Prostate gland (tissue), 2 donors: ENCODE data around the gene SP9. TPM values are rescaled to one million over a fixed set of nuclear protein-coding genes. Genes with fewer than 3 reads are reported as not detected.

Experiments used
- DNase-seq: peaks from one replicate; pipeline ENCODE4 v3.0.0-alpha.2; 2019; ENCODE audit warnings: low spot score
- H3K27ac ChIP-seq, 2 donors: fragments of 200-600 bp; sonication (generic); 2 replicates each; pipeline ENCODE4 v1.5.1; 2017 to 2019
- H3K27me3 ChIP-seq: fragments of 200-600 bp; sonication (generic); replicated peaks from 2 replicates; pipeline ENCODE4 v1.5.1; 2019; ENCODE audit not compliant: insufficient read depth
- H3K36me3 ChIP-seq, 2 donors: fragments of 200-600 bp; sonication (generic); 1 replicate in 1 of 2; 2 replicates in 1 of 2; pipeline versions ENCODE4 v1.5.1 to v1.8.1; 2017 to 2019
- H3K4me1 ChIP-seq: fragments of 200-600 bp; sonication (generic); replicated peaks from 2 replicates; pipeline ENCODE4 v1.5.1; 2019
- H3K4me3 ChIP-seq, 2 donors: fragments of 200-600 bp; sonication (generic); 2 replicates each; pipeline ENCODE4 v1.5.1; 2017 to 2019
- H3K9me3 ChIP-seq: fragments of 200-600 bp; sonication (generic); 2 replicates; pipeline ENCODE4 v1.5.1; 2017
- POLR2A ChIP-seq: fragments of 450-650 bp; IDR thresholded peaks from one replicate; pipeline ENCODE4 v1.6.1; 2016; ENCODE audit warnings: antibody characterized with exemption, mild to moderate bottlenecking
- POLR2AphosphoS5 ChIP-seq: sonication (generic); formaldehyde crosslinking; IDR thresholded peaks from one replicate; pipeline ENCODE4 v1.6.1; 2017; ENCODE audit warnings: antibody characterized with exemption
- WGBS: methylation state at CpG from one replicate; pipeline ENCODE4 v1.1.5; 2018; 5-methylcytosine and 5-hydroxymethylcytosine counted together
- intact Hi-C: fragments of 100-400 bp; cut with DNase I; formaldehyde crosslinking; loops from one replicate; pipeline ENCODE4 v1.14.2; 2022
- total RNA-seq, 2 donors: library from RNA; depleted of rRNA; stranded (reverse); fragments of >200 nt; gene quantifications; one replicate each; pipeline ENCODE4 v1.1.0, GENCODE V29; 2016
- TF ChIP-seq, protein P1 (sequence below), 4 experiments: fragments of 200-600 bp in 2 of 4; fragments of 450-650 bp in 2 of 4; sonication (generic) in 2 of 4; IDR thresholded peaks; 1 replicate in 3 of 4; 2 replicates in 1 of 4; pipeline ENCODE4 v1.5.1; 2016 to 2019; ENCODE audit warnings: antibody characterized with exemption in 4 of 4, mild to moderate bottlenecking in 2 of 4, moderate library complexity in 2 of 4

SP9 gene
- total RNA-seq, 2 donors from 2014 or later = 0.40 TPM; not detected in 1

DNA sequence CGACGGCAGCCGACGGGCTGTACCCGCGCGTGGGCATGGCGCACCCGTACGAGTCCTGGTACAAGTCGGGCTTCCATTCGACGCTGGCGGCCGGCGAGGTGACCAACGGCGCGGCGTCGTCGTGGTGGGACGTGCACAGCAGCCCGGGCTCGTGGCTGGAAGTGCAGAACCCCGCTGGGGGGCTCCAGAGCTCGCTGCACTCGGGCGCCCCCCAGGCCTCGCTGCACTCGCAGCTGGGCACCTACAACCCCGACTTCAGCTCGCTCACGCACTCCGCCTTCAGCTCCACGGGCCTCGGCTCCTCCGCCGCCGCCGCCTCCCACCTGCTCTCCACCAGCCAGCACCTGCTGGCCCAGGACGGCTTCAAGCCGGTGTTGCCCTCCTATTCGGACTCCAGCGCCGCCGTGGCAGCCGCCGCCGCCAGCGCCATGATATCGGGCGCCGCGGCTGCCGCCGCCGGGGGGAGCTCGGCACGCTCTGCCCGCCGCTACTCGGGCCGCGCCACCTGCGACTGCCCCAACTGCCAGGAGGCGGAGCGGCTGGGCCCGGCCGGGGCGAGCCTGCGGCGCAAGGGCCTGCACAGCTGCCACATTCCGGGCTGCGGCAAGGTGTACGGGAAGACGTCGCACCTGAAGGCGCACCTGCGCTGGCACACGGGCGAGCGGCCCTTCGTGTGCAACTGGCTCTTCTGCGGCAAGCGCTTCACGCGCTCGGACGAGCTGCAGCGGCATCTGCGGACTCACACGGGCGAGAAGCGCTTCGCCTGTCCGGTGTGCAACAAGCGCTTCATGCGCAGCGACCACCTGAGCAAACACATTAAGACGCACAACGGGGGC, 2.0 kb downstream of the SP9 start:
- WGBS = 2% methylated on average over 62 of the region's 102 CpGs

DNA sequence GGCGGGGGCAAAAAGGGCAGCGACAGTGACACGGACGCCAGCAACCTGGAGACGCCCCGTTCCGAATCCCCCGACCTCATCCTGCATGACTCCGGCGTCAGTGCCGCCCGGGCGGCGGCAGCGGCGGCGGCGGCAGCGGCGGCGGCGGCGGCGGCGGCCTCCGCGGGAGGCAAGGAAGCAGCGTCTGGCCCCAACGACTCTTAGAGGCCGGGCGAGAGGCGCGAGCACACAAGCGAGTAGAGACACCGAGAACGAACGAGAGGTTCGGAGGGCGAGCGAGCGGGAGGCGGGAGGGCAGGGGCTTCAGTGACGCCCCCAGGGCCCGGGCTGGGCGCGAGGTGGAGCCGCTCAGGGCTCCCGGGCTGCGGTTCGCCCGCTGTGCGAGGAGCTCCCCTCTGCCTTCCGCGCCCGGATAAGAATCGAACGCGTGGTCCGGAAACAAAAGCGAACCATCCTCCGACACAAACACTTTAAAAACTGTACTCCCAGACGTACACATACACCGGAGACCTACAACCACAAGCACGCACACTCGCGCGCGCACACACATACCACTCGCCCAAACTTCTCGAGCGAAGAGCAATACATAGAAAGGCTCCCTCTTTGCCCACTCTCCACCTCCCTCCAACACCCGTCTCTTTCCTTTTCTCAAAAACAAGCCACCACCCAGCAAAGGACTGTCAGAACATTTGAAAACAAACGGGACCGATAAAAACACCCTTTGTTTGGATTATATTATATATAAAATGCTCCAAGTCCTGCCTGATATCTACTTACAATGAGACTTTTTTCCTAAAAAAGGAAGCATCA, 2.8 kb downstream of the SP9 start:
- 4% methylated on average over 71 of the region's 74 CpGs for WGBS
- H3K4me3 ChIP-seq = no peak overlapping the region
- TF ChIP-seq POLR2AphosphoS5 (no peak), POLR2A (no peak)
- TF ChIP-seq, protein P1, sequence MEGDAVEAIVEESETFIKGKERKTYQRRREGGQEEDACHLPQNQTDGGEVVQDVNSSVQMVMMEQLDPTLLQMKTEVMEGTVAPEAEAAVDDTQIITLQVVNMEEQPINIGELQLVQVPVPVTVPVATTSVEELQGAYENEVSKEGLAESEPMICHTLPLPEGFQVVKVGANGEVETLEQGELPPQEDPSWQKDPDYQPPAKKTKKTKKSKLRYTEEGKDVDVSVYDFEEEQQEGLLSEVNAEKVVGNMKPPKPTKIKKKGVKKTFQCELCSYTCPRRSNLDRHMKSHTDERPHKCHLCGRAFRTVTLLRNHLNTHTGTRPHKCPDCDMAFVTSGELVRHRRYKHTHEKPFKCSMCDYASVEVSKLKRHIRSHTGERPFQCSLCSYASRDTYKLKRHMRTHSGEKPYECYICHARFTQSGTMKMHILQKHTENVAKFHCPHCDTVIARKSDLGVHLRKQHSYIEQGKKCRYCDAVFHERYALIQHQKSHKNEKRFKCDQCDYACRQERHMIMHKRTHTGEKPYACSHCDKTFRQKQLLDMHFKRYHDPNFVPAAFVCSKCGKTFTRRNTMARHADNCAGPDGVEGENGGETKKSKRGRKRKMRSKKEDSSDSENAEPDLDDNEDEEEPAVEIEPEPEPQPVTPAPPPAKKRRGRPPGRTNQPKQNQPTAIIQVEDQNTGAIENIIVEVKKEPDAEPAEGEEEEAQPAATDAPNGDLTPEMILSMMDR (IDR thresholded peaks at IDR 0.05) = no peak
- intact Hi-C loops = no loop called here
- H3K27me3 ChIP-seq = peaks cover 77% of the 10 kb centered on the region
- no peaks in the 10 kb centered on the region for H3K36me3 ChIP-seq
- DNase-seq = no peak
- no peaks in the 10 kb centered on the region for H3K9me3 ChIP-seq
- no peaks in the 10 kb centered on the region for H3K4me1 ChIP-seq
- H3K27ac ChIP-seq = no peak overlapping the region

More for the DNA sequence above, 2.0 kb downstream of the SP9 start:
- no peaks in the 10 kb centered on the region for H3K9me3 ChIP-seq
- H3K4me3 ChIP-seq = no peak overlapping the region
- DNase-seq = no peak
- TF ChIP-seq POLR2A = no peak
- TF ChIP-seq, protein P1 (IDR thresholded peaks at IDR 0.05) = peak in 1 of 4 experiments; percentile 38
- H3K36me3 ChIP-seq = no peaks in the 10 kb centered on the region
- H3K27ac ChIP-seq = no peak overlapping the region
- no peaks in the 10 kb centered on the region for H3K4me1 ChIP-seq
- H3K27me3 ChIP-seq = peaks cover 78% of the 10 kb centered on the region
- intact Hi-C loops = no loop called here

DNA sequence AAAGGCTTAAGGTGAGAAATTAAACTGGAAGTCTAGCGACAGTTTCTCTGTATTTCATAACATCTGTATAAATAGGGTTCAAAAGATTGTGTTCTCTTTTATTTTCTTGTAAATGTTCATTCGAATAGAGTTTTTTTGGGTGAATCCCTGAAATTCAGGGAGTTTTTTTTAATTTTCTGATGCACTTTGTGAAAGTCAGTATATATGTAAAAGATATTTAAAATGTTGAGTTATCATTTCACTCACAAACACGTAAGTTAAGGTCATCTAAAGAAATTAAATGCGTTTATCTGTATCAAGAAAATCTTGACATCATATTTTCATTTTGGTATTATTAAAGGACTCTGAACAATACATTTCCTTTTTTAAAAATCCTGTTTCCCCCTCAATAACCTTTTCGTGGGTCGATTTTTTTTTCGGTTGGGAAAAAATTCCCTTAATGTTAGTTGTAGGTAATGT, 3.4 kb downstream of the SP9 start:
- no peaks in the 10 kb centered on the region for H3K36me3 ChIP-seq
- TF ChIP-seq POLR2AphosphoS5 (no peak), POLR2A (no peak)
- TF ChIP-seq, protein P1 (IDR thresholded peaks at IDR 0.05) = no peak
- no peak for DNase-seq
- H3K4me3 ChIP-seq = no peak overlapping the region
- peaks cover 73% of the 10 kb centered on the region for H3K27me3 ChIP-seq
- intact Hi-C loops = no loop called here
- no peak overlapping the region for H3K27ac ChIP-seq
- no peaks in the 10 kb centered on the region for H3K9me3 ChIP-seq
- no peaks in the 10 kb centered on the region for H3K4me1 ChIP-seq
- WGBS = 18% methylated on average over 7 of the region's 7 CpGs

DNA sequence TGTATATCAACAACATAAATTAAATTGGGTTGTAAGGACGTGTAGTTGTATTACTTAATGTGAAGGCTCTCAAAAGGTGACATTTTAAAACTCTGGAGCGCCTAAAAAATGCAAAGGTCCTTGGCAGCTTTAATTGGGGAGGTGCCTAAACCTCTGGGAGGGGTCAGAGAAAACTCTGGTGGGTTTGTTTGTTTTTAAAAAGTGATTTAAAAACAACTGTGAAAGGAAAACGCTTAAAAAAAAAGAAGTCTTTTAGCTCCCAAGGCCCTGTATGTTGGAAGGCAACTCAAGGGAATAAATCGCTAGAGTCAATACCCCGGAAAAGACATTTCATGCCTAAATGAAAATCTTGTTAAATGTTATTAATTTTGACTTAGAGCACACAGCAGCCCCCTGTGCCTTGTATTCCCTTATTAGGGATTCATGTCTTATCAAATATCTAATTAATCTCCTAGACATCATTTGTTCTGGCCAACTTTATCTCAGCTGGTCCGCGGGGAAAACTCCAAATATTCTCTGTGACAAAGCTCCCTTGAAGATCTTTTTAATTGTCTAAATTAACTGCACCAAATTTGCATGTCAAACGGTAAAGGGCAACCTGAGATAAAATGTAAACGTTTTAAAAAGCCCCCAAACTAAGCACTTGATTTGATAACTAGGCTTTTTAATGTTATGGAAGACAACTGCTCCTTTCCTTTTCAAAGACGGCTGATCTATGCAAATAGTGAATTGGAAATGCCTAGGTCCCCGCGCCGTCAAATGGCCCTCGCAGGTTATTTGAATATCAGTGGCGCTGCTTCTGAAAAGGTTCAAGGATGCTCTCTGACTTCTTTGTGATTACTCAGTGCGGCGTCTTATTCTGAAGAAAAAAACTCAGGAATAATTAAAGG, 4.2 kb downstream of the SP9 start:
- TF ChIP-seq POLR2A = no peak
- TF ChIP-seq POLR2AphosphoS5 = no peak
- TF ChIP-seq, protein P1 (IDR thresholded peaks at IDR 0.05) = no peak
- Histone ChIP-seq H3K27ac (no peak overlapping the region), H3K4me3 (no peak overlapping the region), H3K27me3 (peaks cover 73% of the 10 kb centered on the region), H3K36me3 (no peaks in the 10 kb centered on the region), H3K4me1 (no peaks in the 10 kb centered on the region), H3K9me3 (no peaks in the 10 kb centered on the region)
- no peak for DNase-seq
- intact Hi-C loops = no loop called here
- WGBS = 14% methylated on average over 17 of the region's 17 CpGs
